ENCODE measurements around the gene SNORC.

DNA sequence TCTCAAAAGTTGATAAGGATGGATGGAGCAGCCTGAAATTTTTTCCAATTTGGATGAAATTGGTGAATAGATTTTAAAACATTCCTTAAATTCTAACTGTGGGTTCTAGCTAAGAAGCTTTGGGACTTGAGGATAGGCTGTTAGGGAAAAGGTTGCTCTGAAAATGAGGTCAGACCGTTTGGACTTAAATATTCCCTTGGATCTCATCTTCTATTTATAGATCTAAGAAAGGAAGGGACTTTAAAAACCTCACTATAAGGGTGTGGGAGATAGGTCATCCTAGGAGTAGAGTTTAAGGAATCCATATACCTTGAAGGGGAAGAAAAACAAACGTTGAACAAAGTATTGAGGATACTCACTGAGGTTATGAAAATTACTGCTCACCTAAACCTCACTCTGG lies 17.4 kb upstream of the SNORC start:
- TF ChIP-seq EP300 (IDR thresholded peaks at IDR 0.05) (no peak), POLR2AphosphoS5 (IDR thresholded peaks at IDR 0.05) (no peak)
- TF ChIP-seq, protein P1, sequence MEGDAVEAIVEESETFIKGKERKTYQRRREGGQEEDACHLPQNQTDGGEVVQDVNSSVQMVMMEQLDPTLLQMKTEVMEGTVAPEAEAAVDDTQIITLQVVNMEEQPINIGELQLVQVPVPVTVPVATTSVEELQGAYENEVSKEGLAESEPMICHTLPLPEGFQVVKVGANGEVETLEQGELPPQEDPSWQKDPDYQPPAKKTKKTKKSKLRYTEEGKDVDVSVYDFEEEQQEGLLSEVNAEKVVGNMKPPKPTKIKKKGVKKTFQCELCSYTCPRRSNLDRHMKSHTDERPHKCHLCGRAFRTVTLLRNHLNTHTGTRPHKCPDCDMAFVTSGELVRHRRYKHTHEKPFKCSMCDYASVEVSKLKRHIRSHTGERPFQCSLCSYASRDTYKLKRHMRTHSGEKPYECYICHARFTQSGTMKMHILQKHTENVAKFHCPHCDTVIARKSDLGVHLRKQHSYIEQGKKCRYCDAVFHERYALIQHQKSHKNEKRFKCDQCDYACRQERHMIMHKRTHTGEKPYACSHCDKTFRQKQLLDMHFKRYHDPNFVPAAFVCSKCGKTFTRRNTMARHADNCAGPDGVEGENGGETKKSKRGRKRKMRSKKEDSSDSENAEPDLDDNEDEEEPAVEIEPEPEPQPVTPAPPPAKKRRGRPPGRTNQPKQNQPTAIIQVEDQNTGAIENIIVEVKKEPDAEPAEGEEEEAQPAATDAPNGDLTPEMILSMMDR (IDR thresholded peaks at IDR 0.05), result no peak
